Natural killer cell (primary cell): ENCODE results near the gene GREB1L. TPM values are rescaled to one million over a fixed set of nuclear protein-coding genes. Genes with fewer than 3 reads are reported as not detected.

Experiments used
- ATAC-seq, 3 donors: fragments of 150-1000 bp in 2 of 3; fragments of 200-7000 bp in 1 of 3; cut with Tn5 transposase; 1 replicate in 1 of 3; 2 replicates in 2 of 3; pipeline ENCODE4 v1.10.0; 2021; ENCODE audit warnings: mild to moderate bottlenecking in 2 of 3, moderate library complexity in 2 of 3
- DNase-seq, 2 donors: peaks; one replicate each; pipeline versions ENCODE4 v3.0.0 to v3.0.0-alpha.2; 2013 to 2021; ENCODE audit warnings: mixed read lengths in 1 of 2
- H3K27ac ChIP-seq: one replicate; pipeline ENCODE4 v1.5.1; 2013; ENCODE audit warnings: mild to moderate bottlenecking, low read length
- H3K27me3 ChIP-seq: one replicate; pipeline ENCODE4 v1.6.1; 2013; ENCODE audit warnings: low read length; ENCODE audit not compliant: control insufficient read depth, insufficient read depth
- H3K36me3 ChIP-seq: one replicate; pipeline ENCODE4 v1.6.1; 2013; ENCODE audit warnings: low read length; ENCODE audit not compliant: control insufficient read depth, insufficient read depth
- H3K4me1 ChIP-seq: one replicate; pipeline ENCODE4 v1.6.1; 2013; ENCODE audit warnings: low read length; ENCODE audit not compliant: control insufficient read depth, insufficient read depth
- H3K4me3 ChIP-seq: one replicate; pipeline ENCODE4 v1.5.1; 2013; ENCODE audit warnings: low read length
- H3K9me3 ChIP-seq: one replicate; pipeline ENCODE4 v1.6.1; 2013; ENCODE audit warnings: low read length; ENCODE audit not compliant: control insufficient read depth, insufficient read depth
- H3K27ac Mint-ChIP-seq, 2 donors: one replicate each; pipeline ENCODE4 v1.8.0; 2022; ENCODE audit warnings: mild to moderate bottlenecking in 2 of 2, mixed read lengths in 2 of 2, moderate library complexity in 1 of 2
- H3K27me3 Mint-ChIP-seq, 2 donors: one replicate each; pipeline ENCODE4 v1.8.0; 2022; ENCODE audit warnings: low read depth in 2 of 2, mixed read lengths in 2 of 2
- H3K36me3 Mint-ChIP-seq: one replicate; pipeline ENCODE4 v1.8.0; 2022; ENCODE audit warnings: mixed read lengths
- H3K4me1 Mint-ChIP-seq, 2 donors: one replicate each; pipeline ENCODE4 v1.8.0; 2022; ENCODE audit warnings: mixed read lengths in 2 of 2
- H3K4me3 Mint-ChIP-seq: one replicate; pipeline ENCODE4 v1.8.0; 2022; ENCODE audit warnings: mild to moderate bottlenecking, moderate library complexity, mixed read lengths
- H3K9me3 Mint-ChIP-seq, 2 donors: one replicate each; pipeline ENCODE4 v1.8.0; 2022; ENCODE audit warnings: mixed read lengths in 2 of 2
- WGBS: methylation state at CpG from one replicate; pipeline ENCODE4 v1.1.7; 2013; ENCODE audit warnings: missing lambda C conversion rate; ENCODE audit not compliant: insufficient coverage; 5-methylcytosine and 5-hydroxymethylcytosine counted together
- intact Hi-C: fragments of 100-400 bp; cut with micrococcal nuclease; formaldehyde crosslinking; loops from one replicate; pipeline ENCODE4 v1.14.2; 2022
- total RNA-seq, 4 donors: library from RNA; stranded (reverse); fragments of 120-200 nt in 1 of 4; gene quantifications; one replicate each; pipeline versions ENCODE4 v1.2.3 to v1.2.4, GENCODE V29; 2013 to 2022
- TF ChIP-seq, protein P1 (sequence below): fragments of 200-600 bp; IDR thresholded peaks from one replicate; pipeline ENCODE4 v1.8.0; 2022; ENCODE audit warnings: antibody characterized with exemption

Gene GREB1L
- total RNA-seq, 3 donors from 2014 or later (not counting 1 experiment from before 2014, with no cell fraction given) = not detected

DNA sequence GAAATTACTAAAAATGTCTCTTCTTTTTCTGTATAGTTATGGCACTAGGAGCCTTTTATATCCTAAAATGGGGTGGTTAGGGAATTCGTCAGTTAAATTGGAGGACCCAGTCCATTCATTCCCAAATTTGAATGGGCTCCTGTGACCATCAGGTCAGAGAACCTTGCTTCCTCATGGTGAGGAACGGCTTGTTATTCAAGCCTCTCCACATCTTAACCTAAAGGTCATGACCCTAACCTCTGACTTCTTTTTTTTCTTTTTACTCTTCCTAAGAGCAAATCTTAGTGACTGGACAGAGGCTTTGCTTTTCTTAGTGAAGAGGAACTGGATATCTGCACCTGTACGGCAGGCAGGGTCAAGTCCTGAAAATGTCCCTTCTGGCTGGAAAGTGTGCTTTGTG lies 53.1 kb downstream of the GREB1L start:
- H3K4me1 ChIP-seq = no peaks in the 10 kb centered on the region
- DNase-seq (no peak), ATAC-seq (no peak)
- H3K27me3 ChIP-seq = no peaks in the 10 kb centered on the region
- no peak overlapping the region for H3K4me3 ChIP-seq
- H3K4me1 Mint-ChIP-seq = no peaks in the 10 kb centered on the region
- H3K27ac Mint-ChIP-seq = no peak overlapping the region
- no peaks in the 10 kb centered on the region for H3K9me3 Mint-ChIP-seq
- H3K36me3 Mint-ChIP-seq = no peaks in the 10 kb centered on the region
- no peaks in the 10 kb centered on the region for H3K36me3 ChIP-seq
- H3K27me3 Mint-ChIP-seq = peaks cover 5 to 14% of the 10 kb centered on the region in 2 donors
- no peak overlapping the region for H3K4me3 Mint-ChIP-seq
- intact Hi-C loops = no loop called here
- no peak overlapping the region for H3K27ac ChIP-seq
- WGBS = 96% methylated on average over 3 of the region's 3 CpGs
- H3K9me3 ChIP-seq = no peaks in the 10 kb centered on the region
- TF ChIP-seq, protein P1, sequence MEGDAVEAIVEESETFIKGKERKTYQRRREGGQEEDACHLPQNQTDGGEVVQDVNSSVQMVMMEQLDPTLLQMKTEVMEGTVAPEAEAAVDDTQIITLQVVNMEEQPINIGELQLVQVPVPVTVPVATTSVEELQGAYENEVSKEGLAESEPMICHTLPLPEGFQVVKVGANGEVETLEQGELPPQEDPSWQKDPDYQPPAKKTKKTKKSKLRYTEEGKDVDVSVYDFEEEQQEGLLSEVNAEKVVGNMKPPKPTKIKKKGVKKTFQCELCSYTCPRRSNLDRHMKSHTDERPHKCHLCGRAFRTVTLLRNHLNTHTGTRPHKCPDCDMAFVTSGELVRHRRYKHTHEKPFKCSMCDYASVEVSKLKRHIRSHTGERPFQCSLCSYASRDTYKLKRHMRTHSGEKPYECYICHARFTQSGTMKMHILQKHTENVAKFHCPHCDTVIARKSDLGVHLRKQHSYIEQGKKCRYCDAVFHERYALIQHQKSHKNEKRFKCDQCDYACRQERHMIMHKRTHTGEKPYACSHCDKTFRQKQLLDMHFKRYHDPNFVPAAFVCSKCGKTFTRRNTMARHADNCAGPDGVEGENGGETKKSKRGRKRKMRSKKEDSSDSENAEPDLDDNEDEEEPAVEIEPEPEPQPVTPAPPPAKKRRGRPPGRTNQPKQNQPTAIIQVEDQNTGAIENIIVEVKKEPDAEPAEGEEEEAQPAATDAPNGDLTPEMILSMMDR = no peak

DNA sequence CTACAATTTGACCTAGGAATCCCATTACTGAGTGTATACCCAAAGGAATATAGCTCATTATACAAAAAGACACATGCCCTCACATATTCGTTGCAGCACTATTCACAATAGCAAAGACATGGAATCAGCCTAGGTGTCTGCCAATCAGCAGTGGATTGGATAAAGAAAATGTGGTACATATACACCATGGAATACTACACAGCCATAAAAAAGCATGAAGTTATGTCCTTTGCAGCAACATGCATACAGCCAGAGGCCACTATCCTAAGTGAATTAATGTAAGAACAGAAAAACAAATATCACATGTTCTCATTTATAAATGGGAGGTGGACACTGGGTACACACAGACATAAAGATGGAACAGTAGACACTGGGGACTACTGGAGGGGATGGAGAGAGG lies 54.0 kb downstream of the GREB1L start:
- TF ChIP-seq, protein P1 = no peak
- Histone ChIP-seq H3K4me3 (no peak overlapping the region), H3K9me3 (no peaks in the 10 kb centered on the region), H3K27me3 (no peaks in the 10 kb centered on the region), H3K4me1 (no peaks in the 10 kb centered on the region), H3K36me3 (no peaks in the 10 kb centered on the region), H3K27ac (no peak overlapping the region)
- WGBS = 100% methylated on average over 1 of the region's 1 CpG
- Mint-ChIP-seq H3K27ac (no peak overlapping the region), H3K36me3 (no peaks in the 10 kb centered on the region), H3K4me1 (no peaks in the 10 kb centered on the region), H3K27me3 (peaks cover 5 to 14% of the 10 kb centered on the region in 2 donors), H3K9me3 (no peaks in the 10 kb centered on the region), H3K4me3 (no peak overlapping the region)
- DNase-seq (no peak), ATAC-seq (no peak)
- intact Hi-C loops = no loop called here

DNA sequence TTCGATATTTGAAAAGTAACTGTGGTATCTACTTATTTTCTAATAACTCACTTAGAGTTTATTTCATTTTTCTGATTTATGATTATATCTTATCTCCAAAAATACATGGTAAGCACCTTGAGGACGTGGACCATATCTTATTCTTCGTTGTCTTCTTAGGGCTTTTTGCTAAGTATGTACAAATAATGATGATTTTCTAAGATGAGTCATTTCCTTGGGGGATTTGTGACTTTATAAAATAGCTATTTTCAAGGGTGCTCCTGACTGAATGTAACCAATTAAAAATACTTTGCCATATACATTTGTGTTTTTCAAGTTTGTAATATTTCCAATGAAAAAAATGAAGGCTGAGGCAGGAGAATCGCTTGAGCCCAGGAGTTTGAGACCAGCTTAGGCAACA lies 56.3 kb downstream of the GREB1L start:
- H3K27ac ChIP-seq = no peak overlapping the region
- no peaks in the 10 kb centered on the region for H3K36me3 ChIP-seq
- ATAC-seq (no peak), DNase-seq (no peak)
- 89% methylated on average over 1 of the region's 4 CpGs for WGBS
- no peaks in the 10 kb centered on the region for H3K9me3 ChIP-seq
- H3K9me3 Mint-ChIP-seq = no peaks in the 10 kb centered on the region
- TF ChIP-seq, protein P1 = no peak
- H3K36me3 Mint-ChIP-seq = no peaks in the 10 kb centered on the region
- no peaks in the 10 kb centered on the region for H3K4me1 Mint-ChIP-seq
- H3K4me1 ChIP-seq = no peaks in the 10 kb centered on the region
- H3K27ac Mint-ChIP-seq = no peak overlapping the region
- no peaks in the 10 kb centered on the region for H3K27me3 ChIP-seq
- no peak overlapping the region for H3K4me3 ChIP-seq
- intact Hi-C loops = no loop called here
- H3K27me3 Mint-ChIP-seq = peaks cover 0 to 7% of the 10 kb centered on the region in 2 donors
- no peak overlapping the region for H3K4me3 Mint-ChIP-seq
